ENCODE data around the gene RAB7A.

Gene RAB7A

GRCh38 chr3:128726023-128727016 is at the start of gene RAB7A:
Gene RAB7A (plus strand): TSS chr3:128726183. CDS start chr3:128795368, 69,185 bp downstream.
- peak; percentile 99 for DNase-seq

- DNase-seq, result no peak
Measured at GRCh38 chr3:128679338-128679737, 46.6 kb upstream of the RAB7A start.

DNA sequence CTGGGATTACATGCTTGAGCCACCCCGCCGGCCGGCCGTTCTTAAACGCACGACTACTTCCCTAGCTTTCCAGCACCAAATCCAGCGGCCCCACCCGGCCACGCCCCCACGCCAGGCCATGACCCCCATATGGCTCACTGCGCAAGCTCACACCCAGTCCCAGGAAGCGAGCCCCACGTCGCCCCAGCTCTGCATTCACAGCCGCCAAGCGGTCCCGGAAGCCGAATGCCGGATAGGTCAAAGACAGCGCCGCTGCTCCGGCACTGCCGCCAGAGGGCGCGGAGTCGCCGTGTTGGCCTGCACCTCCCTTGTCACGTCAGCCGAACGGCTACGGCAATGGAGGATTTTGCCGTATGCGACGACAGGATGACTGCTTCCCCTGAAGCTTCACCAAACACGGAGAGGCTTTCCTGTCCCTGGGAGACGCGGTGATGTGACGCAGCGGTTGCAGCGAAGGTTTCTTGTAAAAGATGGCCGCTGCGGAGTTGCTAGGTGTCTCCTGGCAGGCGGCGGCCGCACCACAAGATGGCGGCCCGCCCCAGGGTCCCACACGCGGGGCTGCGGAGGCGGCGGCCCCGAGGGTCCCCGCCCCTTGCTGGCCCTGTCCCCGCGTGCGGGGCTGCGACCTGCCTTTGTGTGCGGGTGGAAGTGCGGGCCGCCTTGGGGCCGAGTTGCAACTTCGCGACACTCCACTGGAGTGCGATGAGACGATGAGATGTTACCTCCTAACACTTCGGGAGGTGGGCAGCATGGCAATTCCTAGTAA is 45.2 kb upstream of the RAB7A start:
- peak; percentile 99 for DNase-seq

DNA sequence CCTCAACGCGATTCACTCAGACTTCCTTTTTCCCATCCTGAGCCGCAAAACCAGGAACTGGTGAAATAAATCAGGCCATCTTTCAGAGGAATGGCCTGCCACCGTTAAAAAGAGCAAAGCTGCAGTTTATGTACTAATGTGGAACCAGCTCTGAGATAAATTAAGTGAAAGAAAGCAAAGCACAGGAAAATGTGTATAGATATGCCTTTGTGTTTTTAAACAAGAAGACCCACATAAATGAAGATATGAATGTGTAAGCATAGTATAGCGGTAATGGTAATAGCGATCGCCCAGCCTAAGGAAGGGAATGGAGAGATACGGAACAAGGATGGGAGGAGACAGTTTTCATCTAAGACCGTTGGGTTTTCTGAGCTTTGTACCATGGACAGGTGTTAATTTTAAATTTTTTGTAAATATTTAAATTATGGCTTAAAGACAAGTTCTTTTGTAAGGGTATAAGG is 44.6 kb upstream of the RAB7A start:
- DNase-seq, result no peak

GRCh38 chr3:128683957-128684356 is 42.0 kb upstream of the RAB7A start:
- DNase-seq, result no peak

GRCh38 chr3:128684986-128685726 is 40.8 kb upstream of the RAB7A start:
- peak; percentile 72 for DNase-seq

DNA sequence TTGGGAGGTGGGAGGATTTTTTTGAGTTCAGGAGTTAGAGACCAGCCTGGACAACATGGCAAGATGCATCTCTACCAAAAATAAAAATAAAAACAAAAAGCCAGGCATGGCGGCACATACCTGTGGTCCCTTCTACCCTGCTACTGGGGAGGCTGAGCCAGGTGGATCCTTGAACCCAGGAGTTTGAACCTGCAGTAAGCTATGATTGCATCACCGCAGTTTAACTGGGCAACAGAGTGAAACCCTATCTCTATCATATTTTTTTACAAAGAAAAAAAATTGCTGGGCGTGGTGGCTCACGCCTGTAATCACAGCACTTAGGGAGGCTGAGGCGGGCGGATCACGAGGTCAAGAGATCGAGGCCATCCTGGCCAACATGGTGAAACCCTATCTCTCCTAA is 39.5 kb upstream of the RAB7A start:
- DNase-seq, result no peak

DNA sequence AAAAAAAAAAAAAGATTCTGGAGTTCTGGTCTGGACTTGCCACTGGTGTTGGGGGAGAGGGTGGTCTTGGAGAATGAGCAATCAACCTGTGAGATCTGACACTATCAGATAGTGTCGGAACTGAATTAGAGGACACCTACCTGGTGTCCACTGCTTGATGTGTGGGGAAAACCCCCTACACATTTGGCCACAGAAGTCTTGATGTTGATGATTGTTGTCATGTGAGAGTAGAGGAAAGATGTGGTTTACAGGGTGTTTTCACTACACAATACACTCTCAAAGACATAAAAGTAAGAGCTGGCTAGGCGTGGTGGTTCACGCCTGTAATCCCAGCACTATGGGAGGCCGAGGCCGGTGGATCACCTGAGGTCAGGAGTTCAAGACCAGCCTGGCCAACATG is 36.9 kb upstream of the RAB7A start:
- no peak for DNase-seq

DNA sequence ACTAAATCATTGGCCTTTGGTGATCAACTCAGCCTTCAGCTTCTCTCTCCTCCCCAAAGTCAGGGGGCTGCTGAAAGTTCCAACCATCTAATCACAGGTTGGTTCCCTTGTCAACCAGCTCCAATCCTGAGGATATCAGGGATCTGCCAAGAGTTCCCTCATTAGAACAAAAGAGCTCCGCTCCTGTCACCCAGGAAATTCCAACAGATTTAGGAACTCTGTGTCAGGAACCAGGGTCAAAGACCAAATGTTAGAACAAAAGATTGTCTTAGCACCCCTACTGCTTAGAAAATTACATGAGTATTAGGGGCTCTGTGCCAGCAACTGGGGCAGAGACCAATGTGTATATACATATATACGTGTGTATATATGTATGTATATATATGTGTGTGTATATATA is 32.3 kb upstream of the RAB7A start:
- DNase-seq, result no peak

- peak; percentile 48 for DNase-seq
Measured at GRCh38 chr3:128697341-128697740, 28.6 kb upstream of the RAB7A start.

- DNase-seq, result no peak
Measured at GRCh38 chr3:128698211-128699047, 27.6 kb upstream of the RAB7A start.

- peak; percentile 59 for DNase-seq
Measured at GRCh38 chr3:128701342-128702212, 24.4 kb upstream of the RAB7A start.

- DNase-seq, result no peak
Measured at GRCh38 chr3:128702391-128702790, 23.6 kb upstream of the RAB7A start.

DNA sequence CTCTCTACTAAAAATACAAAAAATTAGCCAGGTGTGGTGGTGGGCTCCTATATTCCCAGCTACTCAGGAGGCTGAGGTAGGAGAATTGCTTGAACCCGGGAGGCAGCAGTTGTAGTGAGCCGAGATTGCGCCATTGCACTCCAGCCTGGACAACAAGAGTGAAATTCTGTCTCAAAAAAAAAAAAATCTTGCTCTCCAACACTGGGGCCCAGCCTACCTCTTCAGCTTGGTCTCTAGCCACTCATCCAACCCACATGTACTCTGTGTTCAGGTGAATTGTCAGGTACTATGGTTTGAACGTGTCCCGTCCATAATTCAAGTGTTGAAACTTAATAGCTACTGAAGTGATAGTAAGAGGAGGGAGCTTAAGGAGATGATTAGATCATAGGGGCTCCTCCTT is 22.4 kb upstream of the RAB7A start:
- no peak for DNase-seq

- no peak for DNase-seq
Measured at GRCh38 chr3:128706086-128706615, 19.8 kb upstream of the RAB7A start.

DNA sequence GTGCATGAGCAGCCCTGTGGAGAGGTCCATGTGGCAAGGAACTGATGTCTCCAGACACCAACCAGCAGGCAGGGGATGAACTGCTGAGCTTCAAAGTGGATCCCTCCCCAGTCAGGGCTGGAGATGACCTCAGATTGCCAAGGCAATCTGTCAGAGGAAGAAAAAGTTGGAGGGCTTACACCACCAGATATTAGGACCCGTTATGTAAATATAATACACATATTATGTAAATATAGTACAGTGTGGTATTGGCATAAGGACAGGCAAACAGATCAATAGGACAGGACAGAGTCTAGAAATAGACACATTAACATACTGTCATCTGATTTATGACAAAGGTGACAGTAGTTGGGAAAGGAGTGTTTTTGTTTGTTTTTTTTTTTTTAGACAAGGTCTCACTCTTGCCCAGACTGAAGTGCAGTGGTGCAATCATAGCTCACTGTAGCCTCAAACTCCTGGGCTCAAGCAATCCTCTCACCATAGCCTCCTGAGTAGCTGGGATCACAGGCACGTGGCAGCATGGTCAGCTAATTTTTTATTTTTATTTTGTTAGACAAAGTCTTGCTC is 18.0 kb upstream of the RAB7A start:
- no peak for DNase-seq

DNA sequence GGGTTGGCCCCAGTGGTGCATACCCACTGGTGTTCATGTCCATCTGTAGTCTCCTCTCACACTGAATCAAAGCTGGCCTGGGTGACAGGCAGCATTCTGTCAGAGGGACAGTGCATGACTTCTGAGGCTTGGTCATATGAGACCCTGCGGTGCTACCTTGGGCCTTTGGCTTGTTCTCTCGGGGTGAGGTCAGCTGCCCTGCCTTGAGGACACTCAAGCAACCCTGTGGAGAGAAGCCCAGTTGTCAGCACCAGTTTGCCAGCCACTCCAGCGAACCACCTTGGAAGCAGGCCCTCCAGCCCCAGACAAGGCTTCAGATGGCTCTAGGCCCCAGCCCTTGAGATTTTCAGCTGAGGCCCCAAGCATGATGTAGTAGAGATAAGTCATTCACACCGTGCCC is 16.9 kb upstream of the RAB7A start:
- DNase-seq, result no peak

DNA sequence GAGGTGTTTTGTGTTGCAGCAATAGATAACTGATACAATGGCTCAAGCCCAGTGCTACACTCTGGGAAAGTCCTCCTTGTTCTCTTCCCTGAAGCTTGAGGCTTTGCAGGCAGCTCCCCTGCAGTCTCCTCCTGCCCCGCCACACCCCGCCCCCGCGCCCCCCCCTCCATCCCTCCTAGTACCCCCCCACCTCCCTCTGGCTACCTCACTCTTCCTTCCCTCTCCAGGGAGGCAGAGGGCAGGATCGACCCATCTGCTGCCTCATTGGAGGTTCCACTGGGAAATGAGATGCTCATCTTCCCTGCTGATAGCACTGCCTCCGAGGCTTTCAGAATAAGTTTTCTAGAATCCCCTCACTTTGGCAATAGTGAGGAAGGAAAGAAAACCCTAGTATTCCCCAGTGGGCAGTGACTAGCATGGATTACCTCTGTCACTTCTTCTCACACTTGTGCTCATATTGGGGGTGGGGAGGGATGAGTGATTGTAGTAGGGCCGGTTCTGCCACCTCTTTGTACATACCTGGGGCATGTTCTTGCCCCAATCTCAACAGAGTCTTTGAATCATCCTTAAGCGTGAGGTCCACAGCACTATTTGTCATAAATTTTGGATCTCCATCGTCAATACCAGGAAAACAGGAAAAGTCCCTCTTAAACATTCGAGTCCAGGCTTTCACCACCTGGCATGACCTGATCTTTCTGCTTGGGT is 16.3 kb upstream of the RAB7A start:
- no peak for DNase-seq

DNA sequence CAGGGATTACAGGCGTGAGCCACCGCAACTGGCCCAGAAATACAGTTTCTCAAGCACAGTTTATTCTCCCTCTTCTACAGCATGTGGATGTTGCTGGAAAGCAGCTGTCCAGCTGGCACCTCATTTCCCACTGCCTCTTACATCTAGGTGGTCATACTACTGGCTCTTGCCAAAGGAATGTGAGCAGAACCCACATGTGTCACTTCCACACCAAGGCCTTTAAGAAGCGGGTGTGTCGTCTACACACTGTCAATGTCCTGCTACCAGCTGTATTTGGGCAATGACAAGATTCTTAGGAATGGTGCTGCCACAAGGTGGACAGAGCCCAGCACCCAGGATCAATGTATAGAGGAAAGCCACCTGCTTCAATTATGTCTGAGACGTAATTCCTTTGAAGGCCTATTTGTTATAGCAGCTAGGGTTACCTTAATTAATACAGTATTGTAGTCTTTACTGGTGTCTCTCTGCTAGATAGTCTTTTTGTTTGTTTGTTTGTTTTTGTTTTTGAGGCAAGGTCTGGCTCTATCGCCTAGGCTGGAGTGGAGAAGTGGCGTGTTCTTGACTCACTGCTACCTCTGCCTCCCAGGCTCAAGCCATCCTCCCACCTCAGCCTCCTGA is 15.1 kb upstream of the RAB7A start:
- DNase-seq, result no peak
